Subcutaneous abdominal adipose tissue (tissue), 5 donors: Measurements from ENCODE around the gene ASXL1.

Experiments
- H3K27ac ChIP-seq: one replicate; pipeline ENCODE4 v1.7.0; 2013; ENCODE audit warnings: low read depth, mild to moderate bottlenecking, inconsistent platforms, low read length, moderate library complexity
- H3K27me3 ChIP-seq, 5 donors: one replicate each; pipeline ENCODE4 v1.7.0; 2013; ENCODE audit warnings: low read length in 5 of 5, inconsistent platforms in 1 of 5; ENCODE audit not compliant: control insufficient read depth in 5 of 5, insufficient read depth in 4 of 5
- H3K36me3 ChIP-seq, 5 donors: one replicate each; pipeline ENCODE4 v1.7.0; 2013; ENCODE audit warnings: low read length in 5 of 5; ENCODE audit not compliant: control insufficient read depth in 5 of 5, insufficient read depth in 5 of 5
- H3K4me1 ChIP-seq, 5 donors: one replicate each; pipeline ENCODE4 v1.7.0; 2013; ENCODE audit warnings: low read length in 5 of 5, mild to moderate bottlenecking in 3 of 5, moderate library complexity in 1 of 5; ENCODE audit not compliant: control insufficient read depth in 5 of 5, insufficient read depth in 5 of 5
- H3K4me3 ChIP-seq, 5 donors: one replicate each; pipeline ENCODE4 v1.7.0; 2013; ENCODE audit warnings: low read length in 5 of 5, low read depth in 1 of 5
- H3K9ac ChIP-seq, 5 donors: one replicate each; pipeline ENCODE4 v1.7.0; 2013; ENCODE audit warnings: low read length in 5 of 5, mild to moderate bottlenecking in 4 of 5, moderate library complexity in 3 of 5
- H3K9me3 ChIP-seq, 5 donors: one replicate each; pipeline ENCODE4 v1.7.0; 2013; ENCODE audit warnings: low read length in 5 of 5; ENCODE audit not compliant: control insufficient read depth in 5 of 5
- donor health status: healthy.
- donor health status: healthy.
- donor health status: healthy.
- donor health status: healthy.
- donor health status: healthy.

The ASXL1 gene

GRCh38 chr20:32483351-32484224 lies 125.5 kb downstream of the ASXL1 start:
- Histone ChIP-seq H3K9me3 (no peaks in the 10 kb centered on the region), H3K27me3 (no peaks in the 10 kb centered on the region), H3K9ac (peak overlapping the region in 3 of 5 donors; percentile 45 to 62 (median 56)), H3K4me1 (peaks cover 17 to 54% (median 44%) of the 10 kb centered on the region in 5 donors), H3K4me3 (peak overlapping the region in 4 of 5 donors; percentile 55 to 71 (median 64)), H3K27ac (peak overlapping the region; percentile 67), H3K36me3 (no peaks in the 10 kb centered on the region)

GRCh38 chr20:32484225-32484957 lies 126.3 kb downstream of the ASXL1 start:
- Histone ChIP-seq H3K4me1 (peaks cover 17 to 49% (median 44%) of the 10 kb centered on the region in 5 donors), H3K36me3 (no peaks in the 10 kb centered on the region), H3K9me3 (no peaks in the 10 kb centered on the region), H3K9ac (peak overlapping the region in 4 of 5 donors; percentile 45 to 57 (median 54)), H3K4me3 (peak overlapping the region; percentile 29 to 71 (median 60)), H3K27me3 (no peaks in the 10 kb centered on the region), H3K27ac (peak overlapping the region; percentile 67)

GRCh38 chr20:32484958-32485769 lies 127.0 kb downstream of the ASXL1 start:
- Histone ChIP-seq H3K27me3 (no peaks in the 10 kb centered on the region), H3K9ac (peak overlapping the region in 2 of 5 donors; percentile 21 to 57), H3K36me3 (no peaks in the 10 kb centered on the region), H3K4me3 (peak overlapping the region; percentile 60 to 69 (median 62)), H3K4me1 (peaks cover 15 to 41% (median 37%) of the 10 kb centered on the region in 5 donors), H3K27ac (peak overlapping the region; percentile 67), H3K9me3 (no peaks in the 10 kb centered on the region)

- Histone ChIP-seq H3K27me3 (no peaks in the 10 kb centered on the region), H3K9ac (no peak overlapping the region), H3K4me1 (peaks cover 7 to 34% (median 30%) of the 10 kb centered on the region in 5 donors), H3K9me3 (no peaks in the 10 kb centered on the region), H3K4me3 (no peak overlapping the region), H3K27ac (peak overlapping the region; percentile 67), H3K36me3 (no peaks in the 10 kb centered on the region)
These were observed 127.8 kb downstream of the ASXL1 start for GRCh38 chr20:32485770-32486478.

GRCh38 chr20:32487381-32487780 lies 129.2 kb downstream of the ASXL1 start:
- no peaks in the 10 kb centered on the region for H3K36me3 ChIP-seq
- no peak overlapping the region for H3K4me3 ChIP-seq
- H3K27ac ChIP-seq, result no peak overlapping the region
- H3K9ac ChIP-seq, result no peak overlapping the region
- peaks cover 1 to 20% (median 16%) of the 10 kb centered on the region in 5 donors for H3K4me1 ChIP-seq
- no peaks in the 10 kb centered on the region for H3K9me3 ChIP-seq
- no peaks in the 10 kb centered on the region for H3K27me3 ChIP-seq

- Histone ChIP-seq H3K36me3 (no peaks in the 10 kb centered on the region), H3K9me3 (no peaks in the 10 kb centered on the region), H3K27ac (no peak overlapping the region), H3K9ac (no peak overlapping the region), H3K4me1 (peaks cover 1 to 16% (median 13%) of the 10 kb centered on the region in 5 donors), H3K27me3 (no peaks in the 10 kb centered on the region), H3K4me3 (no peak overlapping the region)
These were observed 130.1 kb downstream of the ASXL1 start for GRCh38 chr20:32488066-32488838.
